ENCODE results near the gene PLEKHM3. TPM values are rescaled to one million over a fixed set of nuclear protein-coding genes. Genes with fewer than 3 reads are reported as not detected.

The PLEKHM3 gene
- total and polyA plus RNA-seq, 2 of the 4 experiments (the other 2 are of a cell fraction) = 2.4 to 11.3 TPM

GRCh38 chr2:207792244-207792785, 233.0 kb downstream of the PLEKHM3 start:
- no peak overlapping the region for H3K4me3 ChIP-seq (ENCODE audit: insufficient read depth, low read depth, low read length)
- H2AK5ac ChIP-seq (ENCODE audit: low read depth, low read length) = no peak overlapping the region
- H3K9ac ChIP-seq (ENCODE audit: low read depth, low read length) = no peak overlapping the region
- peak overlapping the region; percentile 85 for H3K14ac ChIP-seq (replicated peaks; ENCODE audit: low read depth, low read length)
- no peak for TF ChIP-seq POLR2A (IDR thresholded peaks at IDR 0.05; ENCODE audit: low read depth, low read length)
- no peak for TF ChIP-seq CEBPB (IDR thresholded peaks at IDR 0.05; ENCODE audit: low read depth, low read length)
- no peak for TF ChIP-seq FOS (IDR thresholded peaks at IDR 0.05; ENCODE audit: low read depth, low read length)
- TF ChIP-seq MXI1 (IDR thresholded peaks at IDR 0.05; ENCODE audit: borderline replicate concordance, low read depth, low read length) = no peak
- TF ChIP-seq MAFK (IDR thresholded peaks at IDR 0.05; ENCODE audit: low read depth, low read length) = no peak
- no peak for TF ChIP-seq CHD1 (IDR thresholded peaks at IDR 0.05; ENCODE audit: low read depth, low read length)
- no peak for TF ChIP-seq SMC3 (IDR thresholded peaks at IDR 0.05; ENCODE audit: low read depth, low read length)
- TF ChIP-seq MAZ (IDR thresholded peaks at IDR 0.05; ENCODE audit: borderline replicate concordance, low read depth, low read length) = peak; percentile 26; the same call in 1 of the 2 replicates
- dilution Hi-C loops (cut with HindIII; ENCODE audit: low sequenced_read_pairs, unreplicated experiment) (no loop called here), intact Hi-C loops (cut with micrococcal nuclease) (no loop called here), in situ Hi-C loops (cut with MboI; ENCODE audit: low sequenced_read_pairs) (no loop called here)
- 83% methylated on average over 1 of the region's 6 CpGs; no CpG with 5 or more reads in 1 of the 2 experiments for WGBS, 2 experiments (ENCODE audit: extremely low coverage in 2 of 2, insufficient read length in 1 of 2)
- POLR2A ChIA-PET (ENCODE audit: unreplicated experiment) = no interaction called here
- peak overlapping the region; percentile 94 for H2AFZ ChIP-seq (replicated peaks; ENCODE audit: low read length, poor library complexity)
- BruUV-seq (replicated peaks) = no TSS peak
- H3K4me2 ChIP-seq (ENCODE audit: low read depth, low read length) = no peak overlapping the region
- H3K56ac ChIP-seq (ENCODE audit: extremely low read depth, insufficient read depth, low read length) = no peak overlapping the region
- H2BK20ac ChIP-seq (ENCODE audit: low read depth, low read length) = peak overlapping the region; percentile 75
- DNase-seq (peak; percentile 66), ATAC-seq (ENCODE audit: low read depth) (peak; percentile 88)
- H3K9me3 ChIP-seq (ENCODE audit: control insufficient read depth, insufficient read depth, low read length) = no peaks in the 10 kb centered on the region
- CTCF ChIA-PET = interaction anchor here (1.2 kb wide), 1 partner anchor 9 kb away, joined by 5 read pairs; no protein-coding TSS in a partner anchor
- H2BK120ac ChIP-seq (ENCODE audit: low read depth, low read length) = peak overlapping the region; percentile 82
- H3K27me3 ChIP-seq (ENCODE audit: control insufficient read depth, insufficient read depth, low read length) = no peaks in the 10 kb centered on the region; the same call in 1 of the 2 replicates
- H4K5ac ChIP-seq (ENCODE audit: low read depth, low read length) = peak overlapping the region; percentile 69
- 0 out of 2 replicates have a peak, but pooled peaks cover 5% of the 10 kb centered on the region for H3K9me1 ChIP-seq (ENCODE audit: insufficient read depth, low read length)
- peak overlapping the region; percentile 41; the same call in 1 of the 2 replicates for H3K23ac ChIP-seq (ENCODE audit: low read depth, low read length)
- peak overlapping the region; percentile 75 for H2AK9ac ChIP-seq (replicated peaks; ENCODE audit: low read depth, low read length, poor library complexity)
- peaks cover 7% of the 10 kb centered on the region for H3K4me1 ChIP-seq (ENCODE audit: control insufficient read depth, insufficient read depth, low read length)
- H2BK5ac ChIP-seq (ENCODE audit: low read depth, low read length, poor library complexity, severe bottlenecking) = no peak overlapping the region
- H3K36me3 ChIP-seq (ENCODE audit: control insufficient read depth, insufficient read depth, low read length) = no peaks in the 10 kb centered on the region
- no peak overlapping the region for H3K27ac ChIP-seq (ENCODE audit: insufficient read depth, low read length)
- H3K79me1 ChIP-seq (ENCODE audit: low read depth in 1 of 2, low read length in 2 of 2) = no peaks in the 10 kb centered on the region
- peak overlapping the region; percentile 84 for H4K91ac ChIP-seq (ENCODE audit: insufficient read depth, low read depth, low read length)
- no peaks in the 10 kb centered on the region for H4K20me1 ChIP-seq (ENCODE audit: insufficient read depth, low read length)
- peak overlapping the region; percentile 3 for H3K18ac ChIP-seq (ENCODE audit: low read depth, low read length)
- peak overlapping the region; percentile 49 for H3K4ac ChIP-seq (ENCODE audit: low read depth, low read length)
- peak overlapping the region; percentile 86 to 90 for H4K8ac ChIP-seq (ENCODE audit: low read depth in 2 of 2, low read length in 2 of 2)
- H2BK15ac ChIP-seq (ENCODE audit: low read depth, low read length) = peak overlapping the region; percentile 66; the same call in 1 of the 3 replicates

Data from IMR-90 (cell line).